ENCODE results near the gene TFPI2. TPM values are rescaled to one million over a fixed set of nuclear protein-coding genes. Genes with fewer than 3 reads are reported as not detected.

The TFPI2 gene
- total RNA-seq, 1 experiment from 2014 or later, result 998 TPM

GRCh38 chr7:93860261-93860660 lies 30.3 kb downstream of the TFPI2 start:
- no peak for DNase-seq (ENCODE audit: extremely low read depth, low read depth)

- DNase-seq (ENCODE audit: extremely low read depth, low read depth), result no peak
Observed at GRCh38 chr7:93858857-93859256, 31.7 kb downstream of the TFPI2 start.

GRCh38 chr7:93856323-93856722 lies 34.2 kb downstream of the TFPI2 start:
- no peak for DNase-seq (ENCODE audit: extremely low read depth, low read depth)

- no peak for DNase-seq (ENCODE audit: extremely low read depth, low read depth)
Observed at GRCh38 chr7:93855797-93856196, 34.8 kb downstream of the TFPI2 start.

- DNase-seq (ENCODE audit: extremely low read depth, low read depth), result no peak
Observed at GRCh38 chr7:93854480-93854879, 36.1 kb downstream of the TFPI2 start.

DNA sequence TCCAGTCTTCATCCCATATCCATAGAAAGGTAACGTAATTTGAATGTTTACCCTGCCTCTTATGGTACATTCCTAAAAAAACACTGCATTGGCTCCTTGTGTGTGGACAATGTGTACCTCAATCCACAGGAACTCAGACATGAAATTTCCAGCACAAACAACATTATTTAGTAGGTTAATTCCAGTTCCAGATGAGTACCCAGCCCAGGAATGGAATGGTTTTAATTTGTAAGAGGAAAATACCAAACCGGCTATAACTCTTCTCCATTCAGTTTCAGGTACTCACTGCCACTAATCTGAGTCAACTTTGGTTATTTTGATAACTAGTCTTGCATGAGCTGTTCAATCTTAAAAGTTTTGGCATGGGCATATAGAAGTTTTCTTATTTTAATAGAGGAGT lies 39.0 kb downstream of the TFPI2 start:
- DNase-seq (ENCODE audit: extremely low read depth, low read depth), result no peak

GRCh38 chr7:93843260-93843659 lies 47.3 kb downstream of the TFPI2 start:
- DNase-seq (ENCODE audit: extremely low read depth, low read depth), result no peak

GRCh38 chr7:93838966-93839365 lies 51.6 kb downstream of the TFPI2 start:
- no peak for DNase-seq (ENCODE audit: extremely low read depth, low read depth)

GRCh38 chr7:93837245-93837644 lies 53.3 kb downstream of the TFPI2 start:
- DNase-seq (ENCODE audit: extremely low read depth, low read depth), result no peak

DNA sequence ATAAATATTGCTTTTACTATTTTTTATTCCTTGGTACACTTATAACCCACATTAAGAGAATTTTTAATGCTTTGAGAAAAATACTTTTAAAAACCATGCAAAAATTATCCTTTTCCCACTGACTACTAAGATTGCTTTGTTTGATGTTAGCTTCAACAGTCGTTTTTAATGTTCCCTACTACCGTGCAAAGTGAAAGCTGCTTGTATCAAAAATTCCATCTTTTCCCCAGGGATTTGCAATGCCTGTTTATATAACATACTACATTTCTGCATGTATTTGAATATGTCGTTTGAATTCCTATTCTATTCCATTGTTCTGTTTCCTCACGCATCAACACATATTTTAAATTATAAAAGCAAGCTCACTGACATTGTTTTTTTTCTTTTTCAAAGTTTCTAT lies 54.4 kb downstream of the TFPI2 start:
- no peak for DNase-seq (ENCODE audit: extremely low read depth, low read depth)

GRCh38 chr7:93835702-93836101 lies 54.9 kb downstream of the TFPI2 start:
- no peak for DNase-seq (ENCODE audit: extremely low read depth, low read depth)

Small RNA genes lying within 50 kb of the gene (small RNA-seq; reads per million reads assigned to genes)
- gene AC002076.2, result 0 reads per million in 2 experiments

Other genes with a start within 250 kb of the TFPI2 start
- gene GNGT1, start 15.8 kb upstream of the TFPI2 start, total RNA-seq (2014; rRNA removed; shearing (Covaris generic)), result 0.47 and 0.61 TPM in 2 replicates
- gene GNG11, start 31.0 kb upstream of the TFPI2 start, total RNA-seq (2014; rRNA removed; shearing (Covaris generic)), result 62.8 and 66.1 TPM in 2 replicates
- gene BET1, start 113.6 kb upstream of the TFPI2 start, total RNA-seq (2014; rRNA removed; shearing (Covaris generic)), result 38.3 and 43.2 TPM in 2 replicates